ENCODE measurements around the gene LHX2.

The LHX2 gene

DNA sequence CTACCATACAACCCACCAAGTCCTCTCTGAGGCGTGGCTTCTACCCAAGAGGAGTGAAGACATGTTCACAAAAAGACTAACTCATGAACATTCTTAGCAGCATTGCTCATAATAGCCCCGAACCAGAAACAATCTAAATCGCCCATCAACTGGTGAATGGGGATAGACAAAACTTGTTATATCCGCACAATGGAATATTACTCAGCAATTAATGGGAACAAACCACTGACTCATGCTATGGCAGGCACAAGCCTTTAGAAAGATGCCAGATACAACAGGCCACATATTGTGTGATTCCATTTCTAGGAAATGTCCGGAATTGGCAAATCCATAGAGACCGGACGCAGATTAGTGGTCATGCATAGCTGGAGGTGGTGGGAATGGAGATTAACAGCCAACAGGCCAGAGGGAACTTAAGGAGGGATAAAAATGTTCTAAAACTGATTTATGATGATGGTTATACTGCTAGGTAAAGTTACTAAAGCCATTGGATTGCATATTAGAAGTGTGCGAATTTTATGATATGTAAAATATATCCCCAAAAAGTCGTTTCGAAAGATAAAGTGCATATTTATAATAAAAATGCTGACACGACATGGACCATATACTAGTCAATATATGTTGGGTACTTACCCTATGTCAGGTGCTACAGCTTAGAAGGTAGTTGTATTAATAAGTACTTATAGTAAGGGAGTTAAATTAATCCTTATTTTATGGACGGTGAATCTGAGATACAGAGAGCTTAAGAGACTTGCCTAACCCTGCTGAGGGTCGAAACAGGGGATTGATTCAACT, 55.4 kb downstream of the LHX2 start:
- DNase-seq (ENCODE audit: low read depth), result no peak

- DNase-seq (ENCODE audit: low read depth), result no peak
These were observed 56.7 kb downstream of the LHX2 start for GRCh38 chr9:124068251-124068650.

DNA sequence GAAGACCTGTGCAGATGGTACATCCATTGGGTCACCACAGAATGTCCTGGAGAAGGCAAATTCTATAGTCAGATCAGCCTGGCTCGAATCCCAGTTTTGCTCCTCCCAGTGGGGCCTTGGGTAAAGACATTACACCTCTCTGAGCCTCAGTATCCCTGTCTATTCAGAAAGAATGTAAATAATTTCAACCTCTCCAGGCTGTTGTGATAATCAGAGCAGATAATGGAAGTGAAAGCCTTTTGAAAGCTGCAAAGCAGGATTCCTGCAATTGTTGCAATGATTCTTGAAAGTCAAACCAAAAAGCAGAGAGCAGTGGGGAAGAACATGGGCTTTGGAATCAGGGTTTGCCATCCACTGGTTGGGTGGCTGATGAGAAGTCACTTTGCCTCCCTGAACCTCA, 63.2 kb downstream of the LHX2 start:
- no peak for DNase-seq (ENCODE audit: low read depth)

DNA sequence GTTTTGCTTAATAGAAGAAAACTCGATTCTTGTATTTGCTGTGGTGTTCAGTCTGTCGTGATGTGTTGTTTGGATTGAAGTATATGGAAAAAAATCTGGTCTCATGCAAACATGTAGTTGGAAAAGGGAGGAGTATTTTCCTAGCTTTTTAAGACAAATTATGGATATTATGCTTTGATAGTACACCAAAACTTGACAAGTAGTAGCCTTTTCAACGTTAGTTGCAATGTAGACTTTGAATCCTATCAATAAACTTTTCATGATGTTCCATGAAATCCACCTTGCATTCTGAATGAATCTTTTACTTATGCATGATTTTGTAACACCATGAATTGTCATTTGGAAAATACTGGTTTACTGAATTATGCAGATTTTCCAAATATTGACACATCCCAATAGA, 64.2 kb downstream of the LHX2 start:
- no peak for DNase-seq (ENCODE audit: low read depth)

DNA sequence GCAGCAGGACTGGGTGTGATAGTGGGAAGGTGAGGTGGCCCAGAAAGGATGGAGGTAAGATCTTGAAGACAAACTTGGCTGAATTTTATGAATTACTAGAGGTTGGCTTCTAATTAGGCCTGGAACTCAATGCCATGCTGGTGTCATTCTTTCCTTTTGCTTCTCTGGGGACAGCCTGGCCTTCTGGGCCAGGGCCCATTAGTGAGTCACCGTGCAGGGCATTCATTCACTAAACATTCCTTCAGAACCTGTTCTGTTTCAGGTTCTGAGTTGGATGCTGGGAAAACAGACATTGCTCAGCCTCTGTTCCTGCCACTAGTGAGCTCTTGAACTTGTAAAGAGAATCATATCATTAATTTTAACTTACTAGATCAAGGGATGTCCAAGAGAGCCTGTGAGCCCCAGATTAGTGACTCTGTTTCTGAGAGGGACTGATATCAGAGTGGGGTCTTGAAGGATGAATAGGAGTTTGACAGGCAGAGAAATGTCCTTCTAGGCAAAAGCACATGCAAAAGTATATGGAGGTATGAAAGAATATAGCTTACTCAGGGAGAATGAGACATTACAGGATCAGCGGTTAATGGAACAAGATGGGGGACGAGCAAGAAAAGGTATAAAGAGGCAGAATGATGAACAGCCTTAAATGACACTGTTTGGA, 66.5 kb downstream of the LHX2 start:
- no peak for DNase-seq (ENCODE audit: low read depth)

GRCh38 chr9:124078641-124079040, 67.1 kb downstream of the LHX2 start:
- no peak for DNase-seq (ENCODE audit: low read depth)

DNA sequence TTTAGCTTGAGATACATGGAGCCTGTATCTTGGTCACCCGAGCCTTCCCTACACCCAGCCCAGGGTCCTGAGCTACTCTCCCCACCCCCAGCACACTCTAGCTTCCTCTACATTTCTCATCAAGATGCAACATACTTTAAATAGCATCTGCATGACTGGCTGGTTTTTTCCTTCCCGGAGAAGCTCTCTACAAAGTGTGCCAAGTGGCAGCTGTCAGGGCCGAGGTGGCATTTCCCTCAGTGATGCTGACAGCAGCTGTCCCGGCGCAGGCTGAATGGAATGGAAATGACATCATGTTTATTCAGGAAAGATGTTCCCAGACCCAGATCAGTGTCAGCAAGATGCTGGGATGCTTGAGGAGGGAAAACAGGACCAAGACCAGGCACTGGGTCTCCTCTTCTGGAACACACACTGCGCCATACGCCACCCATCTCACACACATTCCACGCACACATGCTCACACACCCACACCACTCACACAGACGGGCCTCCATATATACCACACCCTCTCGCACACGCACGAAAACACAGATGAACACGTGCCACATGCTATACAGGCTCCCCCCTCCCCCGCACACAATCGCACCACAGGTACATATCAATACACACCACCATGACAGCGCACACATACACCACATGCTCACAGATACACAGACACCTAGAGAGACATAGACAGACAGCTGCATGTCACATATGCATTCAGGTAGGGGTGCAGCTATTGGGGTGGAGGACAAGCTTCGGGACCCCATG, 67.8 kb downstream of the LHX2 start:
- no peak for DNase-seq (ENCODE audit: low read depth)

- DNase-seq (ENCODE audit: low read depth), result no peak
These were observed 71.1 kb downstream of the LHX2 start for GRCh38 chr9:124082622-124083021.
